ENCODE data around the gene TBRG4.

Gene TBRG4

GRCh38 chr7:45073031-45073785 is 38.3 kb downstream of the TBRG4 start:
- DNase-seq (ENCODE audit: extremely low spot score) = peak; percentile 20
- ChIA-PET CTCF (interaction anchor here (1.0 to 1.8 kb wide), 2 partner anchors 62 to 100 kb away, joined by 3 to 8 read pairs; no protein-coding TSS in a partner anchor), POLR2A (no interaction called here)
- no peak for TF ChIP-seq CTCF (IDR thresholded peaks at IDR 0.05; ENCODE audit: control extremely low read depth, extremely low read depth, low read depth, missing control alignments)

- CTCF ChIA-PET = interaction anchor here (1.0 to 1.8 kb wide), 4 partner anchors 17 to 99 kb away, joined by 3 to 8 read pairs (median 4); no protein-coding TSS in a partner anchor
- POLR2A ChIA-PET = no interaction called here
- DNase-seq (ENCODE audit: extremely low spot score) = no peak
- no peak for TF ChIP-seq CTCF (IDR thresholded peaks at IDR 0.05; ENCODE audit: control extremely low read depth, extremely low read depth, low read depth, missing control alignments)
Observed at GRCh38 chr7:45072131-45073030, 39.1 kb downstream of the TBRG4 start.

GRCh38 chr7:45071528-45071927 is 40.0 kb downstream of the TBRG4 start:
- ChIA-PET POLR2A (no interaction called here), CTCF (interaction anchor here (1.2 to 1.8 kb wide), 3 partner anchors 16 to 64 kb away, joined by 3 to 8 read pairs (median 4); no protein-coding TSS in a partner anchor)
- TF ChIP-seq CTCF (IDR thresholded peaks at IDR 0.05; ENCODE audit: control extremely low read depth, extremely low read depth, low read depth, missing control alignments) = no peak
- DNase-seq (ENCODE audit: extremely low spot score) = no peak

GRCh38 chr7:45070254-45070642 is 41.2 kb downstream of the TBRG4 start:
- no peak for DNase-seq (ENCODE audit: extremely low spot score)
- TF ChIP-seq CTCF (IDR thresholded peaks at IDR 0.05; ENCODE audit: control extremely low read depth, extremely low read depth, low read depth, missing control alignments) = no peak
- CTCF ChIA-PET = interaction anchor here (0.9 to 1.7 kb wide), 3 partner anchors 34 to 213 kb away, joined by 3 to 5 read pairs (median 4); no protein-coding TSS in a partner anchor
- POLR2A ChIA-PET = no interaction called here

GRCh38 chr7:45069444-45070253 is 41.8 kb downstream of the TBRG4 start:
- no peak for TF ChIP-seq CTCF (IDR thresholded peaks at IDR 0.05; ENCODE audit: control extremely low read depth, extremely low read depth, low read depth, missing control alignments)

More at GRCh38 chr7:45069444-45070253, 41.8 kb downstream of the TBRG4 start:
- ChIA-PET CTCF (interaction anchor here (1.1 to 1.3 kb wide), 2 partner anchors 48 to 96 kb away, joined by 4 to 5 read pairs; no protein-coding TSS in a partner anchor), POLR2A (no interaction called here)
- peak; percentile 18 for DNase-seq (ENCODE audit: extremely low spot score)

All from GM10248 (cell line).